Activated T-cell treated with anti-CD3 and anti-CD28 coated beads, Interleukin-2, amount 50 U/mL, for 4 hours (primary cell): ENCODE measurements around the gene YWHAH. TPM values are rescaled to one million over a fixed set of nuclear protein-coding genes. Genes with fewer than 3 reads are reported as not detected.
A peak's percentile ranks its signal among the peaks of the same experiment; 100 is the strongest.

Source experiments
- ATAC-seq, 2 donors: fragments of 200-7000 bp; cut with Tn5 transposase; one replicate each; pipeline ENCODE4 v1.10.0; 2021
- DNase-seq: peaks from one replicate; pipeline ENCODE4 v3.0.0-alpha.2; 2020
- H3K27me3 Mint-ChIP-seq: one replicate; pipeline ENCODE4 v1.8.0; 2021; ENCODE audit warnings: low read depth, mixed read lengths
- H3K36me3 Mint-ChIP-seq: one replicate; pipeline ENCODE4 v1.8.0; 2022; ENCODE audit warnings: mixed read lengths; ENCODE audit not compliant: insufficient read depth
- H3K4me1 Mint-ChIP-seq: one replicate; pipeline ENCODE4 v1.8.0; 2021; ENCODE audit warnings: low read depth, mixed read lengths
- H3K4me3 Mint-ChIP-seq: one replicate; pipeline ENCODE4 v1.8.0; 2021; ENCODE audit warnings: mild to moderate bottlenecking, moderate library complexity, mixed read lengths
- H3K9me3 Mint-ChIP-seq: one replicate; pipeline ENCODE4 v1.8.0; 2021; ENCODE audit warnings: mixed read lengths
- total RNA-seq, 3 donors: library from RNA; stranded (reverse); gene quantifications; one replicate each; pipeline ENCODE4 v1.2.1, GENCODE V29; 2021

YWHAH gene
- total RNA-seq, 3 donors from 2014 or later, result 63.0 to 88.6 (median 78.1) TPM

- Mint-ChIP-seq H3K27me3 (no peaks in the 10 kb centered on the region), H3K9me3 (no peaks in the 10 kb centered on the region), H3K4me1 (peaks cover 64% of the 10 kb centered on the region), H3K36me3 (peaks cover 14% of the 10 kb centered on the region), H3K4me3 (peak overlapping the region; percentile 51)
- ATAC-seq (peak; percentile 69 to 88), DNase-seq (no peak)
Measured at GRCh38 chr22:31951194-31952093, 7.1 kb downstream of the YWHAH start.

GRCh38 chr22:31952094-31952401 is 7.7 kb downstream of the YWHAH start:
- ATAC-seq, result no peak
- Mint-ChIP-seq H3K4me3 (peak overlapping the region; percentile 9), H3K27me3 (no peaks in the 10 kb centered on the region), H3K9me3 (no peaks in the 10 kb centered on the region), H3K4me1 (peaks cover 67% of the 10 kb centered on the region), H3K36me3 (peaks cover 17% of the 10 kb centered on the region)
- no peak for DNase-seq

GRCh38 chr22:31952472-31952871 is 8.1 kb downstream of the YWHAH start:
- DNase-seq (no peak), ATAC-seq (no peak)
- no peaks in the 10 kb centered on the region for H3K9me3 Mint-ChIP-seq
- H3K27me3 Mint-ChIP-seq, result no peaks in the 10 kb centered on the region
- peak overlapping the region; percentile 9 for H3K4me3 Mint-ChIP-seq
- peaks cover 20% of the 10 kb centered on the region for H3K36me3 Mint-ChIP-seq
- H3K4me1 Mint-ChIP-seq, result peaks cover 66% of the 10 kb centered on the region

- H3K36me3 Mint-ChIP-seq, result peaks cover 20% of the 10 kb centered on the region
- ATAC-seq (no peak), DNase-seq (no peak)
- H3K9me3 Mint-ChIP-seq, result no peaks in the 10 kb centered on the region
- no peaks in the 10 kb centered on the region for H3K27me3 Mint-ChIP-seq
- no peak overlapping the region for H3K4me3 Mint-ChIP-seq
- H3K4me1 Mint-ChIP-seq, result peaks cover 70% of the 10 kb centered on the region
Measured at GRCh38 chr22:31953261-31953660, 8.9 kb downstream of the YWHAH start.

- DNase-seq (no peak), ATAC-seq (no peak)
- H3K36me3 Mint-ChIP-seq, result peaks cover 27% of the 10 kb centered on the region
- peaks cover 79% of the 10 kb centered on the region for H3K4me1 Mint-ChIP-seq
- H3K27me3 Mint-ChIP-seq, result no peaks in the 10 kb centered on the region
- H3K9me3 Mint-ChIP-seq, result no peaks in the 10 kb centered on the region
- no peak overlapping the region for H3K4me3 Mint-ChIP-seq
Measured at GRCh38 chr22:31954535-31955523, 10.5 kb downstream of the YWHAH start.

- Mint-ChIP-seq H3K9me3 (no peaks in the 10 kb centered on the region), H3K4me3 (peak overlapping the region; percentile 2), H3K27me3 (no peaks in the 10 kb centered on the region), H3K36me3 (peaks cover 24% of the 10 kb centered on the region), H3K4me1 (peaks cover 71% of the 10 kb centered on the region)
- DNase-seq (peak; percentile 20), ATAC-seq (no peak)
Measured at GRCh38 chr22:31956360-31956759, 12.0 kb downstream of the YWHAH start.

GRCh38 chr22:31957970-31958594 is 13.7 kb downstream of the YWHAH start:
- ATAC-seq, result peak in 1 of 2 donors; percentile 25
- H3K4me1 Mint-ChIP-seq, result peaks cover 55% of the 10 kb centered on the region
- DNase-seq, result no peak
- no peak overlapping the region for H3K4me3 Mint-ChIP-seq
- H3K9me3 Mint-ChIP-seq, result no peaks in the 10 kb centered on the region
- peaks cover 22% of the 10 kb centered on the region for H3K36me3 Mint-ChIP-seq
- H3K27me3 Mint-ChIP-seq, result no peaks in the 10 kb centered on the region

GRCh38 chr22:31958625-31959239 is 14.4 kb downstream of the YWHAH start:
- Mint-ChIP-seq H3K4me1 (peaks cover 49% of the 10 kb centered on the region), H3K27me3 (no peaks in the 10 kb centered on the region), H3K4me3 (peak overlapping the region; percentile 27), H3K9me3 (no peaks in the 10 kb centered on the region), H3K36me3 (peaks cover 22% of the 10 kb centered on the region)
- ATAC-seq (peak in 1 of 2 donors; percentile 12), DNase-seq (peak; percentile 16)

- no peaks in the 10 kb centered on the region for H3K27me3 Mint-ChIP-seq
- no peak for DNase-seq
- no peaks in the 10 kb centered on the region for H3K9me3 Mint-ChIP-seq
- peaks cover 31% of the 10 kb centered on the region for H3K4me1 Mint-ChIP-seq
- peaks cover 20% of the 10 kb centered on the region for H3K36me3 Mint-ChIP-seq
- no peak overlapping the region for H3K4me3 Mint-ChIP-seq
- no peak for ATAC-seq
Measured at GRCh38 chr22:31960767-31961166, 16.4 kb downstream of the YWHAH start.

- DNase-seq (no peak), ATAC-seq (no peak)
- Mint-ChIP-seq H3K4me3 (no peak overlapping the region), H3K4me1 (peaks cover 15% of the 10 kb centered on the region), H3K27me3 (no peaks in the 10 kb centered on the region), H3K36me3 (peaks cover 8% of the 10 kb centered on the region), H3K9me3 (no peaks in the 10 kb centered on the region)
Measured at GRCh38 chr22:31962387-31963125, 18.2 kb downstream of the YWHAH start.

GRCh38 chr22:31968022-31968421 is 23.7 kb downstream of the YWHAH start:
- H3K4me3 Mint-ChIP-seq, result no peak overlapping the region
- DNase-seq, result no peak
- H3K9me3 Mint-ChIP-seq, result no peaks in the 10 kb centered on the region
- H3K4me1 Mint-ChIP-seq, result peaks cover 12% of the 10 kb centered on the region
- no peaks in the 10 kb centered on the region for H3K27me3 Mint-ChIP-seq
- ATAC-seq, result no peak
- no peaks in the 10 kb centered on the region for H3K36me3 Mint-ChIP-seq

GRCh38 chr22:31969789-31970489 is 25.6 kb downstream of the YWHAH start:
- Mint-ChIP-seq H3K27me3 (peaks cover 2% of the 10 kb centered on the region), H3K4me1 (peaks cover 12% of the 10 kb centered on the region), H3K36me3 (no peaks in the 10 kb centered on the region), H3K4me3 (peak overlapping the region; percentile 75), H3K9me3 (no peaks in the 10 kb centered on the region)
- DNase-seq (peak; percentile 57), ATAC-seq (peak; percentile 78 to 79)
